ENCODE measurements around the gene CCDC33.

CCDC33 gene

DNA sequence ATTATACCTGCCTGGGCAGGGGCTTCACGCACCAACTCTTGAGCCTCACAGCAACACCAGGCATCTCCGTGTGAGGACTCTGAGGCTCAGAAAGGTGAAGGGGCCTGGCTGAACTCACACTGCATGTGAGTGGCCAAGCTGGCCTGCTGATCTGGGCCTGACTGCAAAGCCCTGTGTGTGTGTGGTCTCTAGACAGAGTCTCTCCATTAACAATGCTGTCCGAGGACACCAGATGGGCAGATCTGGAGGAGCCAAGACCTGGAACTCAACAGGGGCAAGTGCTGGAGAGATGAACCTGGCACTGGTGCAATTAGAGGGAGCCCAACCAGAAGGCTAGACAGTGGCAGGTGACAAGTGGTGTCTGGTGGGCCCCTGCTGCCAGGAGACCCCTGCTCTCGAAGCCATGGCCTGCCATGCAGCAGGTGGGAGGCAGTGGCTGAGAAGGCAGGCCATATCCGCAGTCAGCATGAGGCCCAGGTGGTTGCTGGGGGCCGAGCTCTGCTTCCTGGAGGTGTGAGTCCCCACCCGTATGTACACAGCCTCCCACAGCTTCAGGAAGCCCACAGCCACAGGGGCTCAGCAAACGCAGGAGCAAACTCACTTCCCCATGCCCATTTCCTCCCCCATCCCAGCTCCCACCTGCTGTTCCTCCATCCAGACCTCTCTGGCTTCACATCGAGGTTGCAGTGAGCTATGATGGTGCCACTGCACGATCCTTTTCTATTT is 92.4 kb downstream of the CCDC33 start:
- Histone ChIP-seq H4K91ac (ENCODE audit: low read length) (peak overlapping the region; percentile 28), H2BK15ac (ENCODE audit: low read depth, poor library complexity, severe bottlenecking) (no peak overlapping the region), H3K18ac (ENCODE audit: low read depth in 1 of 2, low read length in 2 of 2) (no peak overlapping the region), H3K9me3 (ENCODE audit: control insufficient read depth, low read length) (no peaks in the 10 kb centered on the region), H3K9ac (ENCODE audit: low read length) (no peak overlapping the region), H3K27me3 (ENCODE audit: control insufficient read depth in 1 of 2, insufficient read depth in 1 of 2, low read length in 2 of 2) (peaks cover 18 to 57% of the 10 kb centered on the region in 2 experiments), H3K4me3 (ENCODE audit: insufficient read depth in 1 of 2, low read depth in 1 of 2, low read length in 2 of 2) (no peak overlapping the region), H4K8ac (ENCODE audit: low read length) (no peak overlapping the region), H2AK5ac (ENCODE audit: low read length, severe bottlenecking) (no peak overlapping the region), H3K4me1 (ENCODE audit: control insufficient read depth, insufficient read depth, low read depth, low read length) (peaks cover 15% of the 10 kb centered on the region), H3K36me3 (ENCODE audit: control insufficient read depth in 1 of 2, insufficient read depth in 2 of 2, low read depth in 1 of 2, low read length in 2 of 2) (peaks cover 0 to 3% of the 10 kb centered on the region in 2 experiments), H2BK120ac (ENCODE audit: low read depth, low read length) (no peak overlapping the region), H3K23ac (ENCODE audit: low read length in 2 of 2) (no peak overlapping the region), H3K4ac (ENCODE audit: low read depth in 1 of 2, low read length in 2 of 2) (no peak overlapping the region), H3K4me2 (ENCODE audit: low read length, poor library complexity, severe bottlenecking) (no peak overlapping the region), H2BK12ac (ENCODE audit: low read length in 2 of 2) (no peak overlapping the region), H3K14ac (ENCODE audit: low read length in 2 of 2) (no peak overlapping the region), H3K27ac (ENCODE audit: low read length, poor library complexity, severe bottlenecking) (no peak overlapping the region), H2BK5ac (ENCODE audit: low read depth, low read length, poor library complexity, severe bottlenecking) (no peak overlapping the region), H2AFZ (ENCODE audit: low read depth, low read length) (no peak overlapping the region), H3K79me1 (replicated peaks; ENCODE audit: low read length, poor library complexity, severe bottlenecking) (no peaks in the 10 kb centered on the region)
- no peak for DNase-seq
- WGBS = 55% methylated on average over 8 of the region's 10 CpGs

DNA sequence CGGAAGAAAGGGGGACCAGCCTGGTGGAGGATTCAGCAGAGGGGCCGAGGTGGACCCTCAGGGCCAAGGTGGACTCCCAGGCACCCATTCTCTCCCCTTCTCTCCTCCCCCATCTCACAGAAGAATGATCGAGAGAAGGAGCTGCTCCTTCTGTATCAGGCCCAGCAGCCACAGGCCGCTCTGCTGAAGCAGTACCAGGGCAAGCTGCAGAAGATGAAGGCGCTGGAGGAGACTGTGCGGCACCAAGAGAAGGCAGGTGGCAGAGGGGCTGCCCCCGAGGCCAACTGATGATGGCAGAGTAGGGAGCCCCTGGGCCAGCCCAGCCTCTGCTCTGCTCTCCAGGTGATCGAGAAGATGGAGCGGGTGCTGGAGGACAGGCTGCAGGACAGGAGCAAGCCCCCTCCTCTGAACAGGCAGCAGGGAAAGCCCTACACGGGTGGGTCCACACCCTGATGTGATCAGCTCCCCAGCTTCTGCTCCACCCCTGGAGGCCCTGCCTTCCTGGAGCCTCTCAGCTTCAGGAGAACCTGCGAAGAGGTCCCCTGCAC is 94.8 kb downstream of the CCDC33 start:
- H3K27ac ChIP-seq (ENCODE audit: low read length, poor library complexity, severe bottlenecking) = no peak overlapping the region
- no peak overlapping the region for H2BK120ac ChIP-seq (ENCODE audit: low read depth, low read length)
- H3K4me2 ChIP-seq (ENCODE audit: low read length, poor library complexity, severe bottlenecking) = no peak overlapping the region
- no peaks in the 10 kb centered on the region for H3K79me1 ChIP-seq (replicated peaks; ENCODE audit: low read length, poor library complexity, severe bottlenecking)
- no peak overlapping the region for H2BK12ac ChIP-seq (ENCODE audit: low read length in 2 of 2)
- H3K4ac ChIP-seq (ENCODE audit: low read depth in 1 of 2, low read length in 2 of 2) = no peak overlapping the region
- H2AFZ ChIP-seq (ENCODE audit: low read depth, low read length) = no peak overlapping the region
- H3K27me3 ChIP-seq (ENCODE audit: control insufficient read depth in 1 of 2, insufficient read depth in 1 of 2, low read length in 2 of 2) = peaks cover 11 to 47% of the 10 kb centered on the region in 2 experiments
- no peak overlapping the region for H3K23ac ChIP-seq (ENCODE audit: low read length in 2 of 2)
- no peaks in the 10 kb centered on the region for H3K9me3 ChIP-seq (ENCODE audit: control insufficient read depth, low read length)
- H3K9ac ChIP-seq (ENCODE audit: low read length) = no peak overlapping the region
- no peak overlapping the region for H2BK15ac ChIP-seq (ENCODE audit: low read depth, poor library complexity, severe bottlenecking)
- H4K91ac ChIP-seq (ENCODE audit: low read length) = no peak overlapping the region
- no peak overlapping the region for H3K18ac ChIP-seq (ENCODE audit: low read depth in 1 of 2, low read length in 2 of 2)
- H3K14ac ChIP-seq (ENCODE audit: low read length in 2 of 2) = no peak overlapping the region
- no peak overlapping the region for H3K4me3 ChIP-seq (ENCODE audit: insufficient read depth in 1 of 2, low read depth in 1 of 2, low read length in 2 of 2)
- peaks cover 0 to 3% of the 10 kb centered on the region in 2 experiments for H3K36me3 ChIP-seq (ENCODE audit: control insufficient read depth in 1 of 2, insufficient read depth in 2 of 2, low read depth in 1 of 2, low read length in 2 of 2)
- no peak overlapping the region for H4K8ac ChIP-seq (ENCODE audit: low read length)
- H3K4me1 ChIP-seq (ENCODE audit: control insufficient read depth, insufficient read depth, low read depth, low read length) = peaks cover 15% of the 10 kb centered on the region
- no peak overlapping the region for H2BK5ac ChIP-seq (ENCODE audit: low read depth, low read length, poor library complexity, severe bottlenecking)
- H2AK5ac ChIP-seq (ENCODE audit: low read length, severe bottlenecking) = no peak overlapping the region
- no peak for DNase-seq
- 91% methylated on average over 10 of the region's 11 CpGs for WGBS

DNA sequence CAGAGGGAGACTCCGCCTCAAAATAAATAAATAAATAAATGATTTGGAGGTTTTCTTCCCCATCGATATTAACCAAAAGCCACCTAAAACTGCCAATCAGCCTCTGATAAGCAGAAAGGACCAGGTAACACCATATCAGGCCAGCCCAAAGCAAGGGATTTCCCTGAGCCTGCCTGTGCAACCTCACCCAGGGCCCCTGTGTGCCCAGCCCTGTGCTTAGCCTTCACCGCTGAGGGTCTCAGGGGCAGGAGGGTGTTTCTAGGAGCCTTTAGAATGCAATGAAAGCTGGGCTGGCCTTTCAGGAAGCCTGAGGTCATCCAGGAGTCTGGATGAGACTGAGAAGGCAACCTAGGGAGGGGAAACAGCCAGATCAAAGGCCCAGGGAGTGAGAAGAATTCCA is 95.9 kb downstream of the CCDC33 start:
- H3K9ac ChIP-seq (ENCODE audit: low read length) = no peak overlapping the region
- H3K4me3 ChIP-seq (ENCODE audit: insufficient read depth in 1 of 2, low read depth in 1 of 2, low read length in 2 of 2) = no peak overlapping the region
- H3K4ac ChIP-seq (ENCODE audit: low read depth in 1 of 2, low read length in 2 of 2) = no peak overlapping the region
- no peak overlapping the region for H4K91ac ChIP-seq (ENCODE audit: low read length)
- H2BK12ac ChIP-seq (ENCODE audit: low read length in 2 of 2) = no peak overlapping the region
- no peak overlapping the region for H2AK5ac ChIP-seq (ENCODE audit: low read length, severe bottlenecking)
- H3K27me3 ChIP-seq (ENCODE audit: control insufficient read depth in 1 of 2, insufficient read depth in 1 of 2, low read length in 2 of 2) = peaks cover 8 to 42% of the 10 kb centered on the region in 2 experiments
- H2AFZ ChIP-seq (ENCODE audit: low read depth, low read length) = no peak overlapping the region
- 99% methylated on average over 3 of the region's 3 CpGs for WGBS
- no peak overlapping the region for H2BK15ac ChIP-seq (ENCODE audit: low read depth, poor library complexity, severe bottlenecking)
- no peak overlapping the region for H2BK5ac ChIP-seq (ENCODE audit: low read depth, low read length, poor library complexity, severe bottlenecking)
- no peaks in the 10 kb centered on the region for H3K9me3 ChIP-seq (ENCODE audit: control insufficient read depth, low read length)
- no peak overlapping the region for H3K27ac ChIP-seq (ENCODE audit: low read length, poor library complexity, severe bottlenecking)
- H3K4me2 ChIP-seq (ENCODE audit: low read length, poor library complexity, severe bottlenecking) = no peak overlapping the region
- DNase-seq = no peak
- H3K14ac ChIP-seq (ENCODE audit: low read length in 2 of 2) = no peak overlapping the region
- H3K36me3 ChIP-seq (ENCODE audit: control insufficient read depth in 1 of 2, insufficient read depth in 2 of 2, low read depth in 1 of 2, low read length in 2 of 2) = no peaks in the 10 kb centered on the region
- no peak overlapping the region for H2BK120ac ChIP-seq (ENCODE audit: low read depth, low read length)
- H3K4me1 ChIP-seq (ENCODE audit: control insufficient read depth, insufficient read depth, low read depth, low read length) = peaks cover 11% of the 10 kb centered on the region
- H4K8ac ChIP-seq (ENCODE audit: low read length) = no peak overlapping the region
- H3K79me1 ChIP-seq (replicated peaks; ENCODE audit: low read length, poor library complexity, severe bottlenecking) = no peaks in the 10 kb centered on the region
- H3K18ac ChIP-seq (ENCODE audit: low read depth in 1 of 2, low read length in 2 of 2) = no peak overlapping the region
- H3K23ac ChIP-seq (ENCODE audit: low read length in 2 of 2) = no peak overlapping the region

DNA sequence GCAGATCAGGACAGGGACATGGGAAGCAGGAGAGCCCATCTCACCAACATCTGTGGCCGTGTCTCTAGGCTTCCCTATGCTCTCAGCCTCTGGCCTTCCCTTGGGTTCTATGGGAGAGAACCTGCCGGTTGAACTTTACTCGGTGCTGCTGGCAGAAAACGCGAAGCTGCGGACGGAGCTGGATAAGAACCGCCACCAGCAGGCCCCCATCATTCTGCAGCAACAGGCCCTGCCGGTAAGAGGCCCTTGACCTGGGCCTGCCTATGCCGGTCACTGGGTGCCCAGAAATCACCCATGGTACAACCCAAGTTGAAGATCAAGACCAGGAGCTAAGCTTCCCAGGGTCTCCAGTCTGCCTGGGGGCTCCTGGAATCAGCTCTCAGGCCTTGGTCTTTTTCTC is 96.5 kb downstream of the CCDC33 start:
- WGBS = 92% methylated on average over 10 of the region's 10 CpGs
- H4K8ac ChIP-seq (ENCODE audit: low read length) = no peak overlapping the region

More for the DNA sequence above, 96.5 kb downstream of the CCDC33 start:
- Histone ChIP-seq H3K9me3 (ENCODE audit: control insufficient read depth, low read length) (no peaks in the 10 kb centered on the region), H3K4me3 (ENCODE audit: insufficient read depth in 1 of 2, low read depth in 1 of 2, low read length in 2 of 2) (no peak overlapping the region), H2BK120ac (ENCODE audit: low read depth, low read length) (no peak overlapping the region), H2AK5ac (ENCODE audit: low read length, severe bottlenecking) (no peak overlapping the region), H3K79me1 (replicated peaks; ENCODE audit: low read length, poor library complexity, severe bottlenecking) (no peaks in the 10 kb centered on the region), H3K27ac (ENCODE audit: low read length, poor library complexity, severe bottlenecking) (no peak overlapping the region), H3K23ac (ENCODE audit: low read length in 2 of 2) (no peak overlapping the region), H2BK12ac (ENCODE audit: low read length in 2 of 2) (no peak overlapping the region), H3K18ac (ENCODE audit: low read depth in 1 of 2, low read length in 2 of 2) (no peak overlapping the region), H3K36me3 (ENCODE audit: control insufficient read depth in 1 of 2, insufficient read depth in 2 of 2, low read depth in 1 of 2, low read length in 2 of 2) (no peaks in the 10 kb centered on the region), H3K27me3 (ENCODE audit: control insufficient read depth in 1 of 2, insufficient read depth in 1 of 2, low read length in 2 of 2) (peaks cover 8 to 41% of the 10 kb centered on the region in 2 experiments), H4K91ac (ENCODE audit: low read length) (no peak overlapping the region), H3K14ac (ENCODE audit: low read length in 2 of 2) (no peak overlapping the region), H3K4me1 (ENCODE audit: control insufficient read depth, insufficient read depth, low read depth, low read length) (peaks cover 11% of the 10 kb centered on the region), H3K4ac (ENCODE audit: low read depth in 1 of 2, low read length in 2 of 2) (no peak overlapping the region), H2BK5ac (ENCODE audit: low read depth, low read length, poor library complexity, severe bottlenecking) (no peak overlapping the region), H3K4me2 (ENCODE audit: low read length, poor library complexity, severe bottlenecking) (no peak overlapping the region), H2BK15ac (ENCODE audit: low read depth, poor library complexity, severe bottlenecking) (no peak overlapping the region), H3K9ac (ENCODE audit: low read length) (no peak overlapping the region), H2AFZ (ENCODE audit: low read depth, low read length) (no peak overlapping the region)
- DNase-seq = no peak
